Subcutaneous adipose tissue (tissue), 4 donors: ENCODE data around the gene TRIM41. TPM values are rescaled to one million over a fixed set of nuclear protein-coding genes. Genes with fewer than 3 reads are reported as not detected.

Experiments used
- CTCF ChIP-seq: fragments of 450-650 bp; IDR thresholded peaks from one replicate; pipeline ENCODE4 v1.5.1; 2016; ENCODE audit warnings: low read depth, mild to moderate bottlenecking, control low read depth, antibody characterized with exemption, moderate library complexity
- total RNA-seq, 4 donors: library from RNA; depleted of rRNA; stranded (reverse); fragments of >200 nt; gene quantifications; one replicate each; pipeline ENCODE4 v1.1.0, GENCODE V29; 2016

The TRIM41 gene
- total RNA-seq, 4 donors from 2014 or later, result 8.5 to 17.3 (median 12.7) TPM

GRCh38 chr5:181224390-181225229, 1.5 kb downstream of the TRIM41 start:
- no peak for TF ChIP-seq CTCF

GRCh38 chr5:181229996-181230395, 6.9 kb downstream of the TRIM41 start:
- TF ChIP-seq CTCF, result no peak

- TF ChIP-seq CTCF, result no peak
Measured at GRCh38 chr5:181230551-181230950, 7.5 kb downstream of the TRIM41 start.

- no peak for TF ChIP-seq CTCF
Measured at GRCh38 chr5:181231432-181231831, 8.4 kb downstream of the TRIM41 start.

- no peak for TF ChIP-seq CTCF
Measured at GRCh38 chr5:181232593-181232992, 9.5 kb downstream of the TRIM41 start.

GRCh38 chr5:181233088-181233800, 10.2 kb downstream of the TRIM41 start:
- no peak for TF ChIP-seq CTCF

GRCh38 chr5:181233801-181234454, 10.8 kb downstream of the TRIM41 start:
- TF ChIP-seq CTCF, result no peak
